A549 (cell line): ENCODE results near the gene FRYL.

Source experiments
- BHLHE40 ChIP-seq: IDR thresholded peaks from 2 replicates; pipeline ENCODE4 v1.6.1; 2012; ENCODE audit warnings: low read depth, low read length, inconsistent platforms
- CBX2 ChIP-seq: fragments of 200-600 bp; sonication (generic); IDR thresholded peaks from 2 replicates; pipeline ENCODE4 v1.6.1; 2016; ENCODE audit warnings: low read depth, mild to moderate bottlenecking, borderline replicate concordance
- EP300 ChIP-seq, 2 experiments: fragments of >200 bp; sonication (Bioruptor Twin); formaldehyde crosslinking; IDR thresholded peaks; 2 replicates in 1 of 2; 3 replicates in 1 of 2; pipeline ENCODE4 v1.6.1; 2016 to 2017
- GATA3 ChIP-seq: IDR thresholded peaks from 2 replicates; pipeline ENCODE4 v1.6.1; 2012; ENCODE audit warnings: borderline replicate concordance
- JUN ChIP-seq, 2 experiments: fragments of >200 bp; sonication (Bioruptor Twin); formaldehyde crosslinking; IDR thresholded peaks; 2 replicates in 1 of 2; 3 replicates in 1 of 2; pipeline ENCODE4 v1.6.1; 2016 to 2017
- MYC ChIP-seq: IDR thresholded peaks from 2 replicates; pipeline ENCODE4 v1.6.1; 2012; ENCODE audit warnings: mild to moderate bottlenecking, inconsistent platforms, low read length, improper control_type of control experiment, borderline replicate concordance
- POLR2AphosphoS2 ChIP-seq: conservative IDR thresholded peaks from 2 replicates; pipeline ENCODE4 v1.6.1; 2012; ENCODE audit warnings: low read length, improper control_type of control experiment, inconsistent platforms
- RAD21 ChIP-seq, 2 experiments: fragments of >200 bp in 1 of 2; sonication (Bioruptor Twin) in 1 of 2; formaldehyde crosslinking in 1 of 2; IDR thresholded peaks in 1 of 2; conservative IDR thresholded peaks in 1 of 2; 2 replicates in 1 of 2; 3 replicates in 1 of 2; pipeline ENCODE4 v1.6.1; 2012 to 2018; ENCODE audit warnings: inconsistent platforms in 1 of 2
- RCOR1 ChIP-seq: fragments of 150-350 bp; IDR thresholded peaks from 2 replicates; pipeline ENCODE4 v1.6.1; 2014; ENCODE audit warnings: antibody characterized with exemption, low read length, low read depth
- SMC3 ChIP-seq: fragments of >200 bp; sonication (Bioruptor Twin); formaldehyde crosslinking; IDR thresholded peaks from 3 replicates; pipeline ENCODE4 v1.6.1; 2018; ENCODE audit warnings: inconsistent platforms
- USF2 ChIP-seq: fragments of 450-650 bp; IDR thresholded peaks from 2 replicates; pipeline ENCODE4 v1.6.1; 2014; ENCODE audit warnings: antibody characterized with exemption
- ZFP36 ChIP-seq: fragments of 450-650 bp; IDR thresholded peaks from 2 replicates; pipeline ENCODE4 v1.6.1; 2014; ENCODE audit warnings: borderline replicate concordance; ENCODE audit not compliant: partially characterized antibody
- TF ChIP-seq, protein P1 (sequence below): fragments of >200 bp; sonication (Bioruptor Twin); formaldehyde crosslinking; IDR thresholded peaks from 3 replicates; pipeline ENCODE4 v1.5.1; 2016
- TF ChIP-seq, protein P2 (sequence below): IDR thresholded peaks from 2 replicates; pipeline ENCODE4 v1.6.1; 2012

DNA sequence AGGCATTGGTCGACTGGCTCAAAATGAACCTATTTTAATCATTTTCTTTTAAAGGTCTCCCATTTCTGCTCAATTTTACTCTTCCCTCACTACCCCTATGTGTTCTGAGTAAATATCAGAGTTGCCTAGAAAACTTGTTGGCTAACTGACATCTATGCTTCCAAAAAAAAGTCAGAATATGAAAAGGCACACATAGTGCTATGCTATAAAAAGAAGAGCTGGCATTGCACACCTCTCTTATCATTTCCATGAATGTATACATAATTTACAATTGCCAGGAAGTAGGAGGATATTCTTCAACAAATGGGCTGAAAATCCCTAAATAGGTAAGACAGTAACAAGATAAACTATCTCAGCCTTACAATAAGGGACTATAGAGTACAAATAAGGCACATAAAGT is 70.2 kb downstream of the FRYL start:
- TF ChIP-seq BHLHE40 (no peak), MYC (no peak), SMC3 (no peak), EP300 (IDR thresholded peaks at IDR 0.05) (no peak), RAD21 (conservative IDR thresholded peaks at IDR 0.05 in 1 of 2, IDR thresholded peaks at IDR 0.05 in 1 of 2) (no peak), USF2 (no peak), CBX2 (no peak), GATA3 (no peak), ZFP36 (no peak), RCOR1 (no peak), JUN (IDR thresholded peaks at IDR 0.05) (no peak), POLR2AphosphoS2 (no peak)
- TF ChIP-seq, protein P1, sequence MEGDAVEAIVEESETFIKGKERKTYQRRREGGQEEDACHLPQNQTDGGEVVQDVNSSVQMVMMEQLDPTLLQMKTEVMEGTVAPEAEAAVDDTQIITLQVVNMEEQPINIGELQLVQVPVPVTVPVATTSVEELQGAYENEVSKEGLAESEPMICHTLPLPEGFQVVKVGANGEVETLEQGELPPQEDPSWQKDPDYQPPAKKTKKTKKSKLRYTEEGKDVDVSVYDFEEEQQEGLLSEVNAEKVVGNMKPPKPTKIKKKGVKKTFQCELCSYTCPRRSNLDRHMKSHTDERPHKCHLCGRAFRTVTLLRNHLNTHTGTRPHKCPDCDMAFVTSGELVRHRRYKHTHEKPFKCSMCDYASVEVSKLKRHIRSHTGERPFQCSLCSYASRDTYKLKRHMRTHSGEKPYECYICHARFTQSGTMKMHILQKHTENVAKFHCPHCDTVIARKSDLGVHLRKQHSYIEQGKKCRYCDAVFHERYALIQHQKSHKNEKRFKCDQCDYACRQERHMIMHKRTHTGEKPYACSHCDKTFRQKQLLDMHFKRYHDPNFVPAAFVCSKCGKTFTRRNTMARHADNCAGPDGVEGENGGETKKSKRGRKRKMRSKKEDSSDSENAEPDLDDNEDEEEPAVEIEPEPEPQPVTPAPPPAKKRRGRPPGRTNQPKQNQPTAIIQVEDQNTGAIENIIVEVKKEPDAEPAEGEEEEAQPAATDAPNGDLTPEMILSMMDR, result no peak
- TF ChIP-seq, protein P2, sequence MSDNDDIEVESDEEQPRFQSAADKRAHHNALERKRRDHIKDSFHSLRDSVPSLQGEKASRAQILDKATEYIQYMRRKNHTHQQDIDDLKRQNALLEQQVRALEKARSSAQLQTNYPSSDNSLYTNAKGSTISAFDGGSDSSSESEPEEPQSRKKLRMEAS, result no peak
